HG02852 (cell line): ENCODE results near the gene WDR41.
"Not testable (repeated sequence)": the region's sequence is repeated elsewhere in the genome, so short reads cannot be mapped to it uniquely, and the experiment has no call there.

ENCODE experiments used
- ATAC-seq: cut with Tn5 transposase; IDR thresholded peaks from one replicate; pipeline ENCODE4 v1.9.1; 2021; ENCODE audit warnings: mild to moderate bottlenecking, moderate library complexity; ENCODE audit not compliant: unreplicated experiment

Gene WDR41

GRCh38 chr5:77409870-77410621 lies 82.1 kb downstream of the WDR41 start:
- no peak for ATAC-seq

GRCh38 chr5:77407152-77407551 lies 85.0 kb downstream of the WDR41 start:
- ATAC-seq: no peak

DNA sequence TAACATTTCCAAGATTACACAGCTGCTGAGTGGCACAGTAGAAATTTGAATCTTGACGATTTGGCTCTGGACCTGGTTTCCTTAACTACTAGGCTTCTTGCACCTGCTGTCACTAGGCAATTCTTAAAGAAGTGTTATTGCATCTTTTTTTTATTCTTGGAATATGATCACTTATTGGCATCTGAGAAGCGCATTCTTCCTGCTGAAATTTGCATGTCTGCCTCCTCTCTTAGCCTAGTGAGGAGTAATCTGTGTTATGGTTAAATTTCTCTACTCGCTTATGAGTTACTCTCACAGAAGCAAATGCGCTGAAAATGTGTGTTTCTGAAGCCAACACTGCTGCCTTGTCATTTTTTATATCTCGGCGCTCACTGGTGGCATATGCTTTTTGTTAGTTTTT lies 89.3 kb downstream of the WDR41 start:
- ATAC-seq: no peak

- no peak for ATAC-seq
These were observed 91.5 kb downstream of the WDR41 start for GRCh38 chr5:77400645-77401044.

- no peak for ATAC-seq
These were observed 93.2 kb downstream of the WDR41 start for GRCh38 chr5:77398896-77399295.

- no peak for ATAC-seq
These were observed 93.7 kb downstream of the WDR41 start for GRCh38 chr5:77398458-77398857.

DNA sequence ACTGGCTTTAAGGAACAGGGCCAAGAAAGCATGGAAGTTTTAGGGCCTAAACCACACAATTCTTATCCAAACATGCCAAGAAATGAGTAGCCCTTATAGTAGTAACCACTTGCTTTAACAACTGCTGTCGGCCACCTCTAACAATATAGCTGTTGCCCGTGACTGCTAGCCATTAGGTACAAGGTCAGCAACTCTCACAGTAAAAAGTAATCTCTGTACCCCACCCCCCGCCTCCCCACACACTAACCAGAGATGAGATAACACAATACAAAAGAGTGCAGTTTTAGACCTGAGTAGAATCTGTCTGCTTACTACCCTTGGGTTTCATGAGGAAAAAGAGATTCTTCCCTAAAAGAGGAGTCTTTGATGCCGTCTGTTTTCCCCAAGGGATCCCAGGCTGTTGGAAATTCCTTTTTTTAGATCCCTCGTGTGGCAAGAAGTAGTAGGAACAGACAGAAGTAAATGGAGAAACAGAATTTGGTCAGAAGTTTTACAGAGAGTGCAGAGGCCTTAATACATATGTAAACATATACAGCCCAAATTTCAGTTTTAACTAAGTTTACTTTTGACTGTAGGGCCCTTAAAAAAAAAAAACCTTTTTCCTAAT lies 94.3 kb downstream of the WDR41 start:
- ATAC-seq: no peak

DNA sequence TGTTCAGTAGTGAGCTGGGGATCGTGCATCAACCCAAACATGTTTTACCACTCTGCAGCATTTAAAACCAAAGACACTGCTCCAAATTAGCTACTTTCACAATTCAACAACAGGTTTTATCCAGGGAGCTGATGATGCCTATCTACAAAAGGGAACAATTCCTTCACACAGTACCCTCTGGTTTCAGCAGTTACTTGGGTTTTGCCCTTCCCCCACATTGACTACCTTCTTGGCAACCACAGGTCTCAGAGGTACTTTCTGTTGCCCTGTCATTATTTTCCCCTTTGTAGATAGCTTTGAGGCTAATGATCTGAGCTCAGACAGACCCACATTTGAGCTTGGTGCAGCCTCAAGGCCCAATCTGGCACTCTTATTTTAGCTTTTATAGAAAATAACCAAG lies 96.1 kb downstream of the WDR41 start:
- ATAC-seq: no peak

GRCh38 chr5:77394064-77394715 lies 97.9 kb downstream of the WDR41 start:
- no peak for ATAC-seq

DNA sequence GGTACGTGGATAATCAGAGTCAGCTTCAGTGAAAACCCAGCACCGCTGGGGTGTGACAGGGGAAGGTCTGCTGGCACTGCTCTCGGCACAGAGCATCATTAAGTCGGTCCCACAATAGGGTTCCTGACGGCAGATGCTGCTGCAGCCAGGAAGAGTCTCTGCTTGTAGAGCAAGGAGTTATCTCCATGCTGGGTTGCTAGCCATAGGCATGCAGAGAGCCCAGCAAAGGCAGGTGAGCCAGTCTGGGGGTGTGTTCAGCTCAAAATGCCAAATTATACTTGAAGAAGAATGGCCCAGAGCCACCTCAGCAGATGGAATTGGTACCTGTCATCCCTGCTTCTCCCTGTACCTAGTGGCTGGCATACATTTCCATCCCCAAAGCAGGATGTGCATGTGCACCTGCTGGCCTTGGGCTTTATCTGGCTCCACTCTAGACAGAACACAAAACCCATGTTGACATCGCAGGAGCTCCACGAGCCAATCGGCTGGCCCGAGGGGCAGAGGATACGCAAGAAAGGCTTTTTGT lies 100.8 kb downstream of the WDR41 start:
- no peak for ATAC-seq

DNA sequence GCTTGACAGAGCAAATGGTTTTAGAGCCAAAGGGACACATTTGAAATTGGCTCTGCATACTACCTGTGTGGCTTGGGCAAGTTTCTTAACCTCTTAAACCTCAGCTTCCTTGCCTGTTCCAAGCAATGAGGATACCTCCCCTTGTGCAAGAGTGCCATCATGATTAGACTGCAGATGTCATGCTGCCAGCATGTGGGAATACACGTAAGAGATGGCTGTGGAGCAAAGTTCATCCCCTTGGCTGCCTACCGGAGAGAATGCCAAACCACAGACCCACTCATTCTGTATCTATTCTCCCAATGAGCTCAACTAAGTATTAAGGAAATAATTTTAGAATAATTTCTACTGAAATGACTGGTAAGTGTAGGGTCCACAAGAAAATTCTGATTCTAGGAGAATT lies 101.3 kb downstream of the WDR41 start:
- no peak for ATAC-seq

DNA sequence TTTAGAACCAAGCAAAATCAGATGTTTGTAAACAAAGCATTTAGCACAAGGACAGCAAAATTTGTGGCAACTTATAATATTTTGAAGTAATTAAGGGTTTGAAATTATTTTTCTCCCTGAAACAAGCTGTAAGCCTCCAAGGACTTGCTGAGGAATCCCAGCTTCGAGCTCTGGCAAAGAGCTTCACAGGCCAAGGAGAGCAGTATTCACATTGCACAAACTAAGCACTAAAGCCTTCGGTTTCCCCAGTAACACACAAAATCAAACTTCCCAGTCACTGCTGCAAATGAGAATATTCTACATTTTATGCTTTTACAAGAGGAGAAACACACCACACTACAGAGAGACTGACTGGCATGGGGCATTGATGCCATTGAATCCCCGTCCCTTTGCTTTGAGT lies 101.9 kb downstream of the WDR41 start:
- ATAC-seq: no peak

DNA sequence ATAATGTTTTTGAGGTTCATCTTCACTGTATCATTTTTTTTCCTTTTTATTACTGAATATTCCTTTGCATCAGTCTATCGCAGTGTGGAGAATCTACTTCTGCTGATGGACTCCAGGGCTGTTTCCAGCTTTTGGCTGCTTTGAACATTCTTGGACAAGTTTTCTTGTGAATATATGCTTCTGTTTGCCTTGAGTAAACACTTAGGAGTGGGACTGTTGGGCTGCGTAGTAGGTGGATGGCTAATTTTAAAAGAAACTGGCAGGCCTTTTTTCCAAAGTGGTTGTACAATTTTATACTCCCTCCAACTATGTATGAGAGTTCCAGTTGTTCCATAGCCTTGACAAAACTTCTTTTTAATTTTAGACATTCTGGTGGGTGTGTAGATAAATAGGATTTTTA lies 102.4 kb downstream of the WDR41 start:
- no peak for ATAC-seq

GRCh38 chr5:77386340-77386739 lies 105.8 kb downstream of the WDR41 start:
- ATAC-seq: not testable (repeated sequence)

- not testable (repeated sequence) for ATAC-seq
These were observed 108.8 kb downstream of the WDR41 start for GRCh38 chr5:77383336-77383735.
